Inferior parietal cortex (tissue), 1 donor: ENCODE results near the gene DLGAP5.

Source experiments
- DNase-seq: peaks from one replicate; pipeline ENCODE4 v3.0.0-alpha.2; 2016; ENCODE audit errors: extremely low spot score

Gene DLGAP5, protein sequence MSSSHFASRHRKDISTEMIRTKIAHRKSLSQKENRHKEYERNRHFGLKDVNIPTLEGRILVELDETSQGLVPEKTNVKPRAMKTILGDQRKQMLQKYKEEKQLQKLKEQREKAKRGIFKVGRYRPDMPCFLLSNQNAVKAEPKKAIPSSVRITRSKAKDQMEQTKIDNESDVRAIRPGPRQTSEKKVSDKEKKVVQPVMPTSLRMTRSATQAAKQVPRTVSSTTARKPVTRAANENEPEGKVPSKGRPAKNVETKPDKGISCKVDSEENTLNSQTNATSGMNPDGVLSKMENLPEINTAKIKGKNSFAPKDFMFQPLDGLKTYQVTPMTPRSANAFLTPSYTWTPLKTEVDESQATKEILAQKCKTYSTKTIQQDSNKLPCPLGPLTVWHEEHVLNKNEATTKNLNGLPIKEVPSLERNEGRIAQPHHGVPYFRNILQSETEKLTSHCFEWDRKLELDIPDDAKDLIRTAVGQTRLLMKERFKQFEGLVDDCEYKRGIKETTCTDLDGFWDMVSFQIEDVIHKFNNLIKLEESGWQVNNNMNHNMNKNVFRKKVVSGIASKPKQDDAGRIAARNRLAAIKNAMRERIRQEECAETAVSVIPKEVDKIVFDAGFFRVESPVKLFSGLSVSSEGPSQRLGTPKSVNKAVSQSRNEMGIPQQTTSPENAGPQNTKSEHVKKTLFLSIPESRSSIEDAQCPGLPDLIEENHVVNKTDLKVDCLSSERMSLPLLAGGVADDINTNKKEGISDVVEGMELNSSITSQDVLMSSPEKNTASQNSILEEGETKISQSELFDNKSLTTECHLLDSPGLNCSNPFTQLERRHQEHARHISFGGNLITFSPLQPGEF

DNA sequence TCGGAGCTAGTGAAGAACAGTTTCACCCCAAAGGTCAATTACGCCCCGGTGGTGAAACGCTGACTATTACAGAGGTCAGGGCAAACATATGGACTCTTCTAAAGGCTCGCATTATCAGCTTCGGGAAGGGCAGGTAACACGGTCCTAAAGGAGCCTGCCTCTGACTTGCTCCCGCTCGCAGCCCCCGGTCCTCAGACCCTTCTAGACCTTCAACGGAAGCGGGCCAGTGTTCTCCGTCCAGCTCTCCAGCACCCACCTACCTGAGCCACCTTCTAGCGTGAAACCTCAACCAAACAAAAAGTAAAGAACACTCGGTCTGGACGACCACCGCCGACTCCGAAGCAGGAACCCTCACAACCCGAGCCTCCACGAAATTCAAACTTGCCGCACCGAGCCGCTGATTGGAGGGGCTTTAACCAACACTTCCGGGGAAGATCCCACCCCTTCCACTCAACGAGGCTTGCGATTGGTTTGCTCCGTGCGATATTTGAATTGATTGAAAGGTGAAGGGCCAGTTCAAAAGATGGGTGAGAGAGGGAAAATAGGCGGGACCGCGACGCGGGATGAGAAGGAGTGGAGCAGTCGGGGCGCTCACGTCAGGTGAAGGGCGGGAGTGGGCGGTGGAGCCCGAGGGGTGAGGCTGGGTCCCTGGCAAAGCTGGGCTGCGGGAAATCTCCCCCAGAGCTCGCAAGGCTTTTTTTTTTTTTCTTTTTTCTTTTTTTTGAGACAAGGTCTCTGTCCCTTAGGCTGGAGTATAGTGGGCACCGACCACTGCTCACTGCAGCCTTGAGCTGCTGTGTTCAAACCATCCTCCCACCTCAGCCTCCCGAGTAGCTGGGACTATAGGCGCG is at the start of gene DLGAP5:
Gene DLGAP5, minus strand, starts transcription at position 383 of the 851 bp plus-strand sequence. CDS start 2,406 bp downstream, outside the sequence.
- peak; percentile 96 for DNase-seq

DNA sequence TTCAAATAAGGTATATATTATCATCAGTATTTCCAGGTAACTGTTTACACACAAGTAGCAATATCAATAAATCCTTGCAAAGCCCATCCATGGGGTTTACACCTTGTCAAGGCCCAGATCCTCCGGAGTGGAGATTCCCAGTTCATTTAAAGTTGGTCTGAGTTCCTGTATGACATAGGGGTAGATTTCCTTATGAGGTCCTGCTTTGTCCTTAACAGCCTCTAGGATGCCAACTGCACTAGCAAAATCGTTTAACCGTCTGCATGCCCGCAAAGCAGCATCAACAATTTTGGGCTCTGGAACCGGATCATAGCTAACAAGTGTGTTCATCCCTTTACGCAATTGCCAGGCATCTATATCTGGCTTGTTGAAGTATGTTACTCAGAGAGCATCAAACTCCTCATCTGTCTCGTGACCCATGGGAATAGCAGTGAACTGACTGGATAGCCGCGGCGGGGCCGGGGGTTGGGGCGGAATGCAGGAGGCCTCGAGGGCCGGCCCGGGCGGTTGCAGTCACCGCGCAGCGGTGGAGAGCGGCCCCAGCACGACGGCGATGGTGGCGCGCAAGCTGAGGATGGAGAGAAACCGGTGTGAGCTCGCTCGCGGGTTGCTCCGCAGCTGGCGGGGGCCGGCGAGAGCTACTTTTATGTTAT is 49.3 kb upstream of the DLGAP5 start:
- DNase-seq, result no peak

DNA sequence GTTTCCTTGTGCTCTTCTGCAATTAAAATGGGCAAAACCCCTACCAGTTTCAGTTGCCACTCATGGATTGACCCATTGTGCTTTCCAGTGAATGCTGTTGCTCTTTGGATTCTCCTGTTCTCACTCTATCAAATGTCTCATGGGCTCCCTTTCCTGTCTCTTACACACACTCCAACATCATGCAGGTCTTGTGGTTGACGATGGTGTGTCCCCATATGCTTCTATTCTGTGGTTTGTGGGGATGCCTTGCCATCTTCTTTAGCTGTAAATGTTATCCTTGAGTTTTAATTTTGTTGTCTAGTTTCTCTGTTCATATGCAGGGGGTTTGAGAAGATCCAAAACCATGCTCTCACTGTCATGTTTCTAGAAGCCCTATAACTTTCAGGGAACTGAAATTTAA is 47.9 kb upstream of the DLGAP5 start:
- DNase-seq, result no peak

DNA sequence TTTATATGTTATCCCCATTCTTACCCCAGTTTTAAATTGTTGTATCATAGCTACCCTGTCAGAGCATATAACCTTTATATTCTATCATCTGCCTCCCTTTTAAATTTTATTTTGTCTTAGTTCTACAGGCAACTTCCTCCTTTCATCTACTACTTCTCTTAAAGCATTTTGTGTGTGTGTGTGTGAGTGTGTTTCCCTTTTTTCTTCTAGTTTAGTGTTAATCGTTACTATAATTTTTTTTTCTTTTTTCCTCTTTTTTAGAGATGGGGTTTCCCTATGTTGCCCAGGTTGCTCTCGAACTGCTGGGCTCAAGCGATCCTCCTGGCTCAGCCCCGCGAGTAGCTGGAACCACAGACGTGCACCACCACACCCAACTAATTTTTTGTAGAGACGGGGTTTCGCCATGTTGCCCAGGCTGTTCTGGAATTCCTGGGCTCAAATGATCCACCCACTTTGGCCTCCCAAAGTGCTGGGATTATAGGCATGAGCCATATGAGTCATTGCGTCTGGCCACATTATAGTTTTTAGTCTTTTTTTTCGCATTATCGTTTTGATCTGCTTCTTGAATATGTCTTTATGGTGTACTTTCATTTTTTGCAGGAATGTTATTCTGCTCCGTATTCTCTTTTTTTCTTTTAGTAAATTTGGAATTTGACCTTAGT is 46.8 kb upstream of the DLGAP5 start:
- DNase-seq, result no peak

DNA sequence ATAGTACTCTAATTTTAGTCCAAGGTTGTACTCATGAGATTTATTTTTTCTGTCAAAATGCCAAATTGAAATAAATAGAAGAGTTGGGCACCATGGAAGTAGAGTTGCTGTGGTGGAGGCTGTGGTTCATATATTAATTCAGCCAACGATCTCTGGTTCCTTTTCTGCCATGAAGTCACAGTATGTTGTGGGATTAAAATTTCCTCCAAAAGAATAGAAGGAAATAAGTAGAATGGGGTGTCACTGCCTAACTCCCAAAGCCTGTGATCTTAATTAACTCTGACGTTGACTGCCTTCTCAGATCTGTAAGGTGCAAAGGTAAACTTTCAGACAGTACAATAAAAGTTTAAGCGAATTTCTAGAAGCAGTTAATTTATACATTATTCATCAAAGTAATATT is 42.2 kb upstream of the DLGAP5 start:
- no peak for DNase-seq

DNA sequence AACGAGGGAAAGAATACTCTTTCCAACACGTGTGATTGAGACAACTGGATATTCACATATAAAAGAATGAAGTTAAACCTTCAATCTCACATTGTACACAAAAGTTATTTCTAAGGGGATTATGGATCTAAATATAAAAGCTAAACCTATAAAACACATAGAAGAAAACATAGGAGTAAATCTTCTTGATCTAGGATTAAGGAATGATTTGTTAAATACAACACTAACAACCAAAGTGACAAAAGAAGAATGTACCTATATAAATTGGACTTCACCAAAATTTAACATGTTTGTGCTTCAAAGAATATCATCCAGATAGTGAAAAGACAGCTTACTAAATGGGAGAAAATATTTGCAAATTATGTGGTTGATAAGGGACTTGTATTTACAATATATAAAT is 36.9 kb upstream of the DLGAP5 start:
- no peak for DNase-seq

DNA sequence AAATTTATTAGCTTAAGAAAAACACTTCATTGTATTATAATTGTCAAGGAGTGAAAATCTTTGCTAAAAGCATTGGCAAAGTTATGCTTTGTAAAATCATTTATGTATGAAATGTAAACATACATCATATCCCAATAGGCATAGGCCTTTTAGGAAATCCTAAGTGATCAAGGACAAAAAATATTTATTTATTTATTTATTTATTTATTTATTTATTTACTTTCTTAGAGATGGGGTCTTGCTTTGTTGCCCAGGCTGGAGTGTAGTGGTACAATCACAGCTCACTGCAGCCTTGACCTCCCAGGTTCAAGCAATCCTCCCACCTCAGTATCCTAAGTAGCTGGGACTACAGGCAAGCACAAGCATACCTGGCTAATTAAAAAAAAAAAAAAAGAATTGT is 32.0 kb upstream of the DLGAP5 start:
- DNase-seq, result no peak

DNA sequence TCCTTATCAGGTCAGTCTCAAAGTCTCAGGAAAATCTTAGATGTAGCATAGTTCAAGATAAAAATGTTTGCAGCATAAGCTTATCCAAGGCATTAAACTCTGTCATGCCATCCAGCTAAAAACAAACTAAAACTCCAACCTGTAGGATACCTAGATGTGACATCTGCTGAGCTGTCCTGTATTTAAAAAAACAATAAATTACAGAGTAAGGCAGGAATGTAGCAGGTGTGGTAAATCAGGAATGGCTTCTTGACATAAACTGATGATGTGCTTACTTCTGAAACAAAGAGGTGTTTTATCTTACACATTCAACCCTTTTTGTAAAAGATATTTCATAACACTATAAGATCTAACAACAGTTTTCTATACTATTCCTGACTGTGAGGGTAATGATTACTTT is 30.6 kb upstream of the DLGAP5 start:
- no peak for DNase-seq

DNA sequence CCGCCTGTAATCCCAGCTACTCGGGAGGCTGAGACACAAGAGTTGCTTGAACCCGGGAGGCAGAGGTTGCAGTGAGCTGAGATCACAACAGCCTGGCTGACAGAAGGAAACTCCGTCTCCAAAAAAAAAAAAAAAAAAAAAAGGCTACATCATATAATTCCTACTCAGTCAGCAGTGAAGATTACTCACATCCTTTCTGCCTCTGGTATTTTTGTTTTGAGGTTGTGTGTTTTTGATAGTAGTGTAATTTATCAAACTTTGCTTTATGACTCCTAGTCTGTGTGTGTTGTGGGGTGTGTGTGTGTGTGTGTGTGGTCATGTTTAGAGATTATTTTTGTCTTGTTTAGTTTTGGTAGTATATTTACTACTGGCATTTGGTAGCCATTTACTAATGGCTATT is 29.8 kb upstream of the DLGAP5 start:
- DNase-seq, result no peak

DNA sequence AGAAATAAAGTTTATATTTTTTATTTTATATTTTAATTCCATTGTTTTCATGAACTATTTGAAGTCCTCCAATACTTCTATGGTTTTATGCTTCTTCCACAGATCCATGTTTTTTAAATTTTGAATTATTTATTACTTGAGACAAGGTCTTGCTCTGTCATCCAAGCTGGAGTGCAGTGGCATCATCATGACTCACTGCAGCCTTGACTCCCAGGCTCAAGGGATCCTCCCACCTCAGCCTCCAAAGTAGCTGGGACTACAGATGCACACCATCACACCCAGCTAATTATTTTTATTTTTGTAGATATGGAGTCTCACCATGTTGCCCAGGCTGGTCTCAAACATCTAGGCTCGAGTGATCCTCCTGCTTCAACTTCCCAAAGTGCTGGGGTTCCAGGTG is 28.8 kb upstream of the DLGAP5 start:
- DNase-seq, result no peak

DNA sequence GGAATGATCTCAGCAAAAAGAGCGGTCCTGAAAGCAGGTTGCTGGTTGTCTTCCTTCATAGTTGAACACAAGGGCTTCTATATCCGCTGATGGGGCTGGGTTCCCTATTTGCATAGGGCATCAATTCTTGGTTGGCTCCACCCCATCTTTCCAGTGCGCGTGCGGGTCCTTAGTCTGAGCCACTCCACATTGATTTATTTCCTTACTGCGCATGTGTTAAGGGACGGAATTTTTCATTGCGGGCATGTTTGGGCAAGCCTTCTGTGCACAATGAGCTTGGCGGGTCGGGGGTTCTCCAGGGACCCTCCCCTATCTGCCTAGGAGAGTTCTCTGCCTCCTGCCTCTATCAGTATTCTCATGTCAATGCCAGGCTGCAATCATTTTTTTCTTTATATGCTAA is 21.2 kb upstream of the DLGAP5 start:
- DNase-seq, result no peak

DNA sequence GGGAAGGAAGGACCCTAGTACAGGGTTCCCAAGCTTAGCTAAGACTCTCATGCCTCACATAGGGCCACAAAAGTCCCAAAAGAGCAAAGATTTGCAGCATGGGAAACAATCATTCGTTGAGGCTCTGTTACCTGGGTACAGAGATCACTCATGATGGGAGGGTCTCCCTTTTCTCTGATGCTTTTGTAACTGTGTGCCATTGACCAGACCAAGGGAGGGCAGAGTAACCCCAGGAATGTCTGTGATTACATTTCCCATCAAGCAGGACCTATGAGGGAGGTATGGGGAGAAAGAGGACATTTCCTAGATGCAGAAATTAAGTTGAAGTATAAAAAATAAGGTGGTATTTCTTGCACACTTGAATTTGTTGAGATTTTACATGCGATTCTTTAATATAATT is 16.4 kb upstream of the DLGAP5 start:
- DNase-seq, result no peak

DNA sequence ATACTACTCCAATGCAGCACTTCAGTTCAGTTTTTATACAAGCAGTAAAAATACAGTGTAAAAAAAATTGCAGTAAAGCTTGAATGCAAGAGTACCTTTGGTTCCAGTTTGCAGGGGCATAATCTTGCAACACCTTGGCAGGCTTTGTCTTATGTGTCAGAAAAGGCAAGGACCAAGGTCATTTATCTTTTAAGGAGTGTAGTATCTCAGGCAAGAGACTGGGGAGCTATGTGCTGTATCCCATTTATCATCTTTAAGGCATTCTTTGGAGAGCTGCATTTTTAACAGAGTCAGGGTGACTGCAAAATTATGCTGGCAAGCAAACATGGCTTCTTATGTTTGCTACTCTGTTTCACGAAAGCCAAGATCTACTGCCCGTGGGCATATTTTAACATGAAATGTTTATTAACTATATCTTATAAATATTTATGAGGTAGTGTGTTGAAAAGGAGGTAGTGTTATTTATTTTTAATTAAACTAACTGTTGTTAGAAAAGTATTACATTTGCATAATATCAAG is 14.8 kb upstream of the DLGAP5 start:
- no peak for DNase-seq

DNA sequence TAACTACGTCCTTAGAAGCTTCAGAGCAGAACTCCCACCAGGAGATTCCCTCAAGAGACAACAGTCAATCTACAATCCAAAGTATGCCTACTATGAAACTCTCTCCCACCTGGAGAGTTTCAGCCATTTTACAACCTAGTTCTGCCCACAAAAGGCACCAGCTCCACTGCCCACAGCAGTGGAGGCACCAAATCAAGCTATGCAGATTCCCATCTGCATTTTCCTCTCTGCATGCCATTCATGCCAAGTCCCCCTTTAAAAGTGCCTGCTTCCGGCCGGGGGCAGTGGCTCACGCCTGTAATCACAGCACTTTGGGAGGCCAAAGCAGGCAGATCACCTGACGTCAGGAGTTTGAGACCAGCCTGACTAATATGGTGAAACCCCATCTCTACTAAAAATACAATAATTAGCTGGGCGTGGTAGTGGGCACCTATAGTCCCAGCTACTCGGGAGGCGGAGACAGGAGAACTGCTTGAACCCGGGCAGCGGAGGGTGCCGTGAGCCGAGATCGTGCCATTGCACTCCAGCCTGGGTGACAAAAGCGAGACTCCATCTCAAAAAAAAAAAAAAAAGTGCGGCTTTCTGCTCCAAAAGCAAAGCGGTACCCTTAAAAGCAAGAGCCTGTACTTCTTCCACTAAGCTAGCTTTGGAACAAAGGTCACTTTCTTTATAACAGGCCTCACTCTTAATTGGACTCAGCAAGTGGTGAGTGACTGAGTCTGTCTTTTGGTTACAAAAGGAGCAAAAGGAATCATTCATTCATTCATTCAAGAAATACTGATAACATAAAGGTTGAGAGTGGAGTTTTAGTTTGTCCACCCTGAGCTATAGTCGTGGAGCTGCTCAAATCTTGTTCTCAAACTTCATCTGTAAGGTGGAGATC is 10.1 kb upstream of the DLGAP5 start:
- DNase-seq, result no peak

DNA sequence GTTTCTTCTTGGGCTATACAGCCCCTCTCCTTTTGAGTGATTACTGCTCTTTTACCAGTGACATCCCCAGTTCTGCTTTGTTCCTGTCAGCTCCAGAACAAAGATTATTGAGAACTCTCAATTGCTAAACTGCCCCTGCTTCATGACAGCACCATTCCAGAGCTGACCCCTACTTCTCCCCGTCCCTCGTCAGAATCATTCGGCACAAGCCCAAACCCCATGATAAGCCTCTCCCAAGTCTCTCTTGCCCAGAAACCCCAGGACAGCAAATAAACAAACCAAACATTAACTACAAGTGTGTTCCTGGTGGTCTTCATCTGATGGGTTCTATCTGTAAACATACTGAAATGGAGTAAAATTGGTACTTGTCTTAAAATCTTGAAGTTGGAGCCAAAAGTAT is 9.3 kb upstream of the DLGAP5 start:
- no peak for DNase-seq

DNA sequence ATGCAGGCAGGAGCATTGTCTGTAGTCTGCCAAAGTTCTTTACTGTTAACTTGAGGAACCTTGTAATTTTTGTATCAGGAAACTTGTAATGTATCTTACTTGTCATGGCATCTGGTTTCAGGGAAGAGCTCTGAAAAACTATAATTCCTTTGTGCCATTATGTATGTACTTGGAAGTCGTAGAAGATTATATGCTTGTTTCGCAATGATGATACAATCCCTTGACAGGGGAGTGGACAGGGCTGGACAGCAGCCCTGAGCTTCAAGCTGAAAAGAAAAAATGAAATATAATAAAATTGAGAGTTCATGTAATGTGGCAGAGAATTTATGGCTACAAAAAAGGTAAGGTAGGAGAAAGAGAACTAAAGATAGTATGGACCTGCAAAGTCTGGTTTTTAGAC is 7.4 kb upstream of the DLGAP5 start:
- DNase-seq, result no peak

DNA sequence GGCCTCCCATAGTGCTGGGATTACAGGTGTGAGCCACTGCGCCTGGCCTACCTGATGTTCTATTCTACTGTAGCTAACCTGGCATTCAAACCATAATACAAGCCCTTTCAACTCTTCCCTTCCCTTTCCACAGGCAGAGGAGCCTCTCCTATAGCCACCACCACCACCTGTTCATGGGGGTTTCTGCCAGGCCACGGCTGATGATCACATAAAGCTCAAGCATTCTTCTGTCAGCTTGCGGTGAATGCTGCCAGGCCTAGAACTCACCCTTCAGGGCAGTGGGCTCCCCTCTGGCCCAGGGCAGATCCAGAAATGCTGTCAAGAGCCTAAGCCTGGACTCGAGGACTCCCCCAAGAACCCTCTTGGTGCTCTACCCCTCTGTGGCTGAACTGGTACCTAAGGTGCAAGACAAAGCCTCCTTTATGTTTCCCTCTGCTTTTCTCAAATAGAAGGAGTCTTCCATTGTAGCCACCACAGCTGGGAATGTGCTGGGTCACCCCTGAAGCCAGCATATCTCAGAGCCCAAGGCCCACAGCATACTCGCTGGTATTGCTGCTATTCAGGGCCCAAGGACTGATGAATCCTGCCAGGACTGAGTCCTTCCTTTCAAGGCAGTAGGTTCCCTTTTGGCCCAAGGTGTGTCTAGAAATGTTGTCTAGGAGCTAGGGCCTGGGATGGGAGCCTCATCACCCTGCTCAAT is 3.4 kb upstream of the DLGAP5 start:
- no peak for DNase-seq

DNA sequence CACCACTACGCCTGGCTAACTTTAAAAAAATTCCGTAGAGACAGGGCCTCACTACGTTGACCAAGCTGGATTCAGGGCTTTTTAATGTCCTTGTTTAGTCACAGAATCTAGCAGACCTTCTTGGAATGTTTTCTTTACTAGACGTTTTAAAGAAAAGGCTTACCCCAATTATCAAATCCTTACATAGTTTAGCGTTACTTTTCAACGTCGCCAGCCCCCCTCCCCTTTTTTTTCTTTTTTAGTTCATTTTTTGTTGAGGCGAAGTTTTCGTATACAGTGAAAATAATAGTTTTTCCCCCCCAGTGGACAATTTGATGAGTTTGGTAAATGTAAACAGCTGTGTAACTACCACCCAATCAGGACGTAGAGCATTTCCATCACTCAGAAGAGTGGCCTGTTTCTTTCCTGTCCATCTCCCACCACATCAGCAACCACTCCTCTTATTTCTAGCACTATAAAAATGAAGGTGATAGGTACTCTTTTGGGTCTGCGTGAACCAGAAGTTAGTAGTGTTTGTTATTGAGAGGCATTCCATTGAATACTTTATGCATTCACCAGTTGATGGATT is 753 bp upstream of the DLGAP5 start:
- DNase-seq, result no peak

DNA sequence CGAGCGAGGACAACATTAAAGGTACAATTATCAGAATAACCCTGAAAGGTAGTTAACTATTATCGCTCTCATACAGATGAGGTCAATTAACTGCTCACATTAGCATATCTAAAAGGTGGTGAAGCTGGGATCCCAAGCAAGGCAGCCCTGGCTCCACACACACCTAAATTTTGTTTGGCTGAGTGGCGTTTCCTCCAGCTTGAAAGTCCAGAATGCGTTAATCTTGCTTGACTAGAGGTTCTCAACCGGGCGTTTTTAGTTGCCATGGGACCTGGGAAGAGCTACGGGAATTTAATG is 531 bp downstream of the DLGAP5 start:
- DNase-seq, result no peak
